ENCODE data around the gene OVOL3.

DNA sequence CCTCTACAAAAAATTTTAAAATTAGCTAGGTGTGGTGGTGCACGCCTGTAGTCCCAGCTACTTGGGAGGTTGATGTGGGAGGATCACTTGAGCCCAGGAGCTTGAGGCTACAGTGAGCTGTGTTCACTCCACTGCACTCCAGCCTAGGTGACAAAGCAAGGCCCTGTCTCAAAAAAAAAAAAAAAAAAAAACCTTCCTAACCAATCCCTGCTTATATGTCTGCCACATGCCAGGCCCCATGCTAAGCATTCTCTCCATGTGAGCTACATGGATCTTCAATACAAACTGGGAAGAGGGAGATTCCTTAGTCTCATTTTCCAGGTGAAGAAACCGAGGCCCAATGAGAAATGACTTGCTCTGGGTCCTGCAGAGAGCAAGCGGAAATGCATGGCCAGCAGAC lies 2.3 kb upstream of the OVOL3 start:
- TF ChIP-seq EZH2 (IDR thresholded peaks at IDR 0.05; ENCODE audit: insufficient read depth, poor library complexity, severe bottlenecking) (no peak), EZH2phosphoT487 (IDR thresholded peaks at IDR 0.05; ENCODE audit: insufficient read depth, low read depth) (no peak)
